Nephron (organoid): ENCODE measurements around the gene KIAA0586.

Source experiments
- H3K27ac Mint-ChIP-seq, 3 experiments: 2 replicates each; pipeline ENCODE4 v1.8.0; 2020; ENCODE audit warnings: mixed read lengths in 3 of 3, mild to moderate bottlenecking in 2 of 3, moderate library complexity in 1 of 3
- H3K27me3 Mint-ChIP-seq: 2 replicates; pipeline ENCODE4 v1.8.0; 2021; ENCODE audit warnings: low read depth, mild to moderate bottlenecking, moderate library complexity, mixed read lengths
- H3K36me3 Mint-ChIP-seq: 2 replicates; pipeline ENCODE4 v1.8.0; 2020; ENCODE audit warnings: low read depth, mixed read lengths
- H3K4me1 Mint-ChIP-seq: 2 replicates; pipeline ENCODE4 v1.8.0; 2020; ENCODE audit warnings: mixed read lengths
- H3K4me3 Mint-ChIP-seq, 3 experiments: 2 replicates each; pipeline ENCODE4 v1.8.0; 2020; ENCODE audit warnings: mild to moderate bottlenecking in 3 of 3, mixed read lengths in 3 of 3, moderate library complexity in 2 of 3
- H3K9me3 Mint-ChIP-seq: 2 replicates; pipeline ENCODE4 v1.8.0; 2020; ENCODE audit warnings: mixed read lengths
- TF ChIP-seq, protein P1 (sequence below), 3 experiments: fragments of 200-600 bp; sonication (generic); IDR thresholded peaks; one replicate each; pipeline ENCODE4 v1.5.0; 2021; ENCODE audit warnings: antibody characterized with exemption in 3 of 3; ENCODE audit not compliant: unreplicated experiment in 3 of 3

KIAA0586 gene

DNA sequence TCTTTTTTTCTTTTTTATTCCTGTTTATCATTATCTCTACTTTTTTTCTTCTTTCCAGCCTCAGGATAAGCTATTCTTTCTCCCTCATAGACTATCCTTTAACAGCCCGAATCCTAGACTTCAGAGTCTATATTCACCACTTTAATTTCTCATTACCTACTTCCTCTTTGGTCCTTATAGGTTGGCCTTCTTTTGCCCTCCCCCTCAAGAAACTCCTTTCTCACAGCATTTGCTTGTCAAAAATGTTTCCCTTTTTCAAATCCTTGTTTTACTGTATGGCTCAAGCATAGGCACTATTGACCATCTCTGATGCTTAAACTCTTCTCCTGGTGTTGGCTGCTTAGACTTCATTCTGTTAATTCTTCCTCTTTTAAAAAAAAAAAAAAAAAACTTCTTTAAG is 52.5 kb downstream of the KIAA0586 start:
- TF ChIP-seq, protein P1, sequence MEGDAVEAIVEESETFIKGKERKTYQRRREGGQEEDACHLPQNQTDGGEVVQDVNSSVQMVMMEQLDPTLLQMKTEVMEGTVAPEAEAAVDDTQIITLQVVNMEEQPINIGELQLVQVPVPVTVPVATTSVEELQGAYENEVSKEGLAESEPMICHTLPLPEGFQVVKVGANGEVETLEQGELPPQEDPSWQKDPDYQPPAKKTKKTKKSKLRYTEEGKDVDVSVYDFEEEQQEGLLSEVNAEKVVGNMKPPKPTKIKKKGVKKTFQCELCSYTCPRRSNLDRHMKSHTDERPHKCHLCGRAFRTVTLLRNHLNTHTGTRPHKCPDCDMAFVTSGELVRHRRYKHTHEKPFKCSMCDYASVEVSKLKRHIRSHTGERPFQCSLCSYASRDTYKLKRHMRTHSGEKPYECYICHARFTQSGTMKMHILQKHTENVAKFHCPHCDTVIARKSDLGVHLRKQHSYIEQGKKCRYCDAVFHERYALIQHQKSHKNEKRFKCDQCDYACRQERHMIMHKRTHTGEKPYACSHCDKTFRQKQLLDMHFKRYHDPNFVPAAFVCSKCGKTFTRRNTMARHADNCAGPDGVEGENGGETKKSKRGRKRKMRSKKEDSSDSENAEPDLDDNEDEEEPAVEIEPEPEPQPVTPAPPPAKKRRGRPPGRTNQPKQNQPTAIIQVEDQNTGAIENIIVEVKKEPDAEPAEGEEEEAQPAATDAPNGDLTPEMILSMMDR (IDR thresholded peaks at IDR 0.05; ENCODE audit: unreplicated experiment in 3 of 3): no peak
- H3K4me3 Mint-ChIP-seq: no peak overlapping the region
- H3K36me3 Mint-ChIP-seq: peaks cover 49% of the 10 kb centered on the region
- H3K27ac Mint-ChIP-seq: no peak overlapping the region
- H3K4me1 Mint-ChIP-seq: no peaks in the 10 kb centered on the region
- no peaks in the 10 kb centered on the region for H3K9me3 Mint-ChIP-seq
- no peaks in the 10 kb centered on the region for H3K27me3 Mint-ChIP-seq

DNA sequence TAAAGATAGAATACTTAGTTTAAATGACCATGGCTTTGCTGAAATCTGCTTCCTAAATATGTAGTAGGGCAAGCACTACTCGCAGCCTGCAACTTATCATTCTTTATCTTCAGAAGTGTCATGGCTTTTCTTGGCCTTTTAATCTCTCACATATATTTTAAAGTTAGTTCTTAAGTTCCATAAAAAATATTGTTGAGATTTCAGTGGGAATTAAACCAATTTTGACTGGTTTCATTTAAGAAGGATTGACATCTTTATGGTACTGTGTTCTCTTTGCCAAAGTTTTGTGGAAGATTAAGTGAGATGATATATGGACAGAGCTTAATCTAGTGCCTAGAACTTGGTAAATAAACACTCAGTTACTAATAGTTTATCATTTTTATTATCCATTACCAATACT is 56.7 kb downstream of the KIAA0586 start:
- Mint-ChIP-seq H3K4me1 (no peaks in the 10 kb centered on the region), H3K9me3 (no peaks in the 10 kb centered on the region), H3K36me3 (peaks cover 39% of the 10 kb centered on the region), H3K27ac (no peak overlapping the region), H3K27me3 (no peaks in the 10 kb centered on the region), H3K4me3 (no peak overlapping the region)
- TF ChIP-seq, protein P1 (IDR thresholded peaks at IDR 0.05; ENCODE audit: unreplicated experiment in 3 of 3): no peak

DNA sequence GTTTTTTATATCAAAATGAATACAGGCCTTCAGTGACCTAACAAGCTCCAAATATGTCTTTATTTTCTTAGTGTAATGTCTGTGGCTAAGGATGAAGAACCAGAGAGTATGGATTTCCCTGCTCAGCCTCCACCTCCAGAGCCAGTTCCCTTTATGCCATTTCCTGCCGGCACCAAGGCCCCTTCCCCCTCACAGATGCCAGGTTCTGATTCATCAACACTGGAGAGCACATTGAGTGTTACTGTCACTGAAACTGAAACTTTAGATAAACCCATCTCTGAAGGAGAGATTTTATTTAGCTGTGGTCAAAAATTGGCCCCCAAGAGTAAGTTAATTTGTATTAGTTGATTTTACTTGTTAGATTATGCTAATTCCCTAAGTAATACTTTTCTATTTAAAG is 61.0 kb downstream of the KIAA0586 start:
- no peaks in the 10 kb centered on the region for H3K27me3 Mint-ChIP-seq
- TF ChIP-seq, protein P1 (IDR thresholded peaks at IDR 0.05; ENCODE audit: unreplicated experiment in 3 of 3): no peak

DNA sequence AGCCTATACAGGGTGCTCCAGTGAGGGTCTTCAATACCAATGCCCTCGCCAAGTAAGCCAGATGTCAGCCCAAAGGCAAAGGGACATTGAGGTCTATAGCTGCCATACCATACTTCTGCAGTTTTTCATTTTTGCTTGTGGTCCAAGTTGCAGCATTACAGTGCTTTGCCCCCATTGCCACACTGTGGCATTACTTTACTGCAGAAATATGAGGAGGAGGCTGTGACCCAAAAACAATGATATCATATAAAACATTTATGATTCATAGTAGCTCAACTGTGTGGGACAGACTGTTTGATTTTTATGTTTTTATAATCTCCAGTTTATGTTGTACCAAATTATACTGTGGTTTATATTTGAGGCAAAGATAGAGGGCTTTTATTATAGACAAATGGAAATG is 64.1 kb downstream of the KIAA0586 start:
- Mint-ChIP-seq H3K4me3 (no peak overlapping the region), H3K36me3 (peaks cover 28% of the 10 kb centered on the region), H3K9me3 (no peaks in the 10 kb centered on the region), H3K4me1 (no peaks in the 10 kb centered on the region), H3K27ac (no peak overlapping the region), H3K27me3 (no peaks in the 10 kb centered on the region)
- TF ChIP-seq, protein P1 (IDR thresholded peaks at IDR 0.05; ENCODE audit: unreplicated experiment in 3 of 3): no peak

More for the DNA sequence above, 61.0 kb downstream of the KIAA0586 start:
- peaks cover 29% of the 10 kb centered on the region for H3K36me3 Mint-ChIP-seq
- no peak overlapping the region for H3K27ac Mint-ChIP-seq
- H3K4me1 Mint-ChIP-seq: no peaks in the 10 kb centered on the region
- no peak overlapping the region for H3K4me3 Mint-ChIP-seq
- no peaks in the 10 kb centered on the region for H3K9me3 Mint-ChIP-seq

DNA sequence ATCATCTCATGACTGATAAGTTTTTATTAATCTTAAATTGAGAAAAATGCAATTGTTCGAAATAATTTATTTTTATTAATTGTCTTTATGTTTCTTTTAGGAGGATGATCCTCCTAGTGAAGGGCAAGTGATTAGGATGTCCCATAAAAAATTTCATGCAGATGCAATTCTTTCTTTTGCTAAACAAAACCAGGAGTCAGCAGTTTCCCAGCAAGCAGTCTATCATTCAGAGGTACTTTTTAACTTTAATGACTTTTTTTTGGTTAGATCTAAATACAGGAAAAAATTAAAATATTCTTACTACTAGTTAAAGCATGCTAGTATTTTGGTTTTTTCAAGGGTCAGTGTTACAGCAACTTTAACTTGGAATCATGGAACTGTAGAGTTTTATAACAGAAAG is 64.5 kb downstream of the KIAA0586 start:
- no peaks in the 10 kb centered on the region for H3K27me3 Mint-ChIP-seq
- TF ChIP-seq, protein P1 (IDR thresholded peaks at IDR 0.05; ENCODE audit: unreplicated experiment in 3 of 3): no peak
- H3K36me3 Mint-ChIP-seq: peaks cover 25% of the 10 kb centered on the region
- H3K4me3 Mint-ChIP-seq: no peak overlapping the region
- H3K27ac Mint-ChIP-seq: no peak overlapping the region
- no peaks in the 10 kb centered on the region for H3K4me1 Mint-ChIP-seq
- no peaks in the 10 kb centered on the region for H3K9me3 Mint-ChIP-seq

DNA sequence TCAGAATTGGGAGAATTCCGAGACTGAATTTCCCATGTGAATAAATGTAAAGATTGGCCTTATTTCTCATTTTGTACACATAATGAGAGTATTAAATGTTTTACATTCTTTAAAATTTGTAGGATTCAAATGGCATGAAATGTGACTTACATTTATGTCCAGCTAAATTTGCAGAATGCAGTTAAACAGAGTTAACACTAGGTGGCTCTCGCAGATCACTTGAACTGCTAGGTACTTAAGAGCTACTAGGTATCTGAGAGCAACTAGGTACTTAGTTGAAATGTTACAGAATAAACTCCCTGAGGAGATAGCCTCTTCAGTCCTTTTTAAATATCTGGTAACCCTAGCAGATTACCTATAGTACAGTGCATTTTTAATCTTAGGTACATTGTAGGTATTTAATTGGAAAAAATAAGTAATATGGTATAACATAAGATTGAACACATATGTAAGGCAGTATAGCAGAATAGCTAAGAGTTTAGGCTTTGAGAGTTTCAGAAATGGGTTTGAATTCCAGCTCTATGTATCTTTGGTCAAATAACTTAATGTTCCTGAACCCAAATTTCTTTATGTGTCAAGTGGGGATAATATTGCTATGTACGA is 73.8 kb downstream of the KIAA0586 start:
- peaks cover 16% of the 10 kb centered on the region for H3K4me1 Mint-ChIP-seq
- TF ChIP-seq, protein P1 (IDR thresholded peaks at IDR 0.05; ENCODE audit: unreplicated experiment in 3 of 3): peak; percentile 79 to 93 (median 86)
- H3K4me3 Mint-ChIP-seq: no peak overlapping the region
- H3K27ac Mint-ChIP-seq: peak overlapping the region in 2 of 3 experiments; percentile 62 to 68
- no peaks in the 10 kb centered on the region for H3K9me3 Mint-ChIP-seq
- no peaks in the 10 kb centered on the region for H3K27me3 Mint-ChIP-seq
- peaks cover 7% of the 10 kb centered on the region for H3K36me3 Mint-ChIP-seq
